Mucosa of descending colon (tissue), 3 donors: Measurements from ENCODE around the gene PARD6A. TPM values are rescaled to one million over a fixed set of nuclear protein-coding genes. Genes with fewer than 3 reads are reported as not detected.

Experiments used
- ATAC-seq: fragments of 200-7000 bp; cut with Tn5 transposase; one replicate; pipeline ENCODE4 v1.9.1; 2020; ENCODE audit warnings: mild to moderate bottlenecking, moderate library complexity
- DNase-seq, 3 donors: peaks; one replicate each; pipeline ENCODE4 v3.0.0-alpha.2; 2020
- H3K36me3 ChIP-seq: fragments of 200-600 bp; one replicate; pipeline ENCODE4 v1.8.0; 2021; ENCODE audit warnings: low read depth, mild to moderate bottlenecking
- H3K4me1 ChIP-seq: fragments of 200-600 bp; one replicate; pipeline ENCODE4 v1.8.0; 2021; ENCODE audit warnings: low read depth, mild to moderate bottlenecking
- H3K4me3 ChIP-seq: fragments of 200-600 bp; one replicate; pipeline ENCODE4 v1.8.0; 2021; ENCODE audit warnings: mild to moderate bottlenecking
- H3K9me3 ChIP-seq: fragments of 200-600 bp; one replicate; pipeline ENCODE4 v1.8.0; 2021; ENCODE audit warnings: mild to moderate bottlenecking
- intact Hi-C, 2 donors: fragments of 100-400 bp; cut with DNase I in 1 of 2; cut with micrococcal nuclease in 1 of 2; formaldehyde crosslinking; loops; one replicate each; pipeline versions ENCODE4 v1.11.0 to v1.11.1; 2022; cut with DNase I, micrococcal nuclease
- total RNA-seq, 3 donors: library from RNA; stranded (reverse); fragmentation: NEBNext Ultra II Directional in 2 of 3; extraction: Animal tissue kit (Norgen Biotek cat#: 25700) in 2 of 3; gene quantifications; one replicate each; pipeline versions ENCODE4 v1.2.1 to v1.2.4, GENCODE V29; 2021 to 2023
- TF ChIP-seq, protein P1 (sequence below): fragments of 200-600 bp; IDR thresholded peaks from one replicate; pipeline ENCODE4 v1.8.0; 2022; ENCODE audit warnings: antibody characterized with exemption, mild to moderate bottlenecking
- donor health status: DM: no; HTN: no; CAD: no; lungs with moderate emphysema.
- donor health status: DM: no; HTN: no; CAD: no.
- donor health status: DM: no; HTN: yes; CAD: no.

Gene PARD6A
- total RNA-seq, 3 donors from 2014 or later: 2.3 to 9.1 (median 3.7) TPM

DNA sequence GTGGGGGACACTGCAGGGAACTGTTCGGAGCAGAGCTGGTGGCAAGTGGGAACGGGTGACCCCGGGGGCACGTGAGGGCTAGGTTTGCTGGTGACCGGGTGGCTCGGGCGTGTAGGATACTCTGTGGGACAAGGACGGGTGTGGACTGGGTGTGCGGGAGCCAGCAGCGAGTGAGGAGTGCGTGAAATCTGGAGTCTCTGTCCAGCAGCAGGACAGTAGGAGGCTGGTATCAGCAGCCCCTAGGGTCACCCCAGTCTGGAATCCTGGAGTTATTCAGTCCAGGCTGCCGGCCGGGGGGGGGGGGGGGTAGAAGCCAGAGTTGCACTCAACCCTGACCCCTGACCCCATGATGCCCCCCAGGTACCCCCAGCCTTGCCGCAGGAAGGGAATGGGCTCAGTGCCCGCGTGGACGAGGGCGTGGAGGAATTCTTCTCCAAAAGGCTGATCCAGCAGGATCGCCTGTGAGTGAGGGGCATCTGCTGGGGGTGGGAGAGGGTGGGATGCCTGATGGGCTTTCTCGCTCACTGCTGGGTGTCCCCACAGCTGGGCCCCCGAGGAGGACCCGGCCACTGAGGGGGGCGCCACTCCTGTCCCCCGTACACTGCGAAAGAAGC lies 6.9 kb upstream of the PARD6A start:
- TF ChIP-seq, protein P1, sequence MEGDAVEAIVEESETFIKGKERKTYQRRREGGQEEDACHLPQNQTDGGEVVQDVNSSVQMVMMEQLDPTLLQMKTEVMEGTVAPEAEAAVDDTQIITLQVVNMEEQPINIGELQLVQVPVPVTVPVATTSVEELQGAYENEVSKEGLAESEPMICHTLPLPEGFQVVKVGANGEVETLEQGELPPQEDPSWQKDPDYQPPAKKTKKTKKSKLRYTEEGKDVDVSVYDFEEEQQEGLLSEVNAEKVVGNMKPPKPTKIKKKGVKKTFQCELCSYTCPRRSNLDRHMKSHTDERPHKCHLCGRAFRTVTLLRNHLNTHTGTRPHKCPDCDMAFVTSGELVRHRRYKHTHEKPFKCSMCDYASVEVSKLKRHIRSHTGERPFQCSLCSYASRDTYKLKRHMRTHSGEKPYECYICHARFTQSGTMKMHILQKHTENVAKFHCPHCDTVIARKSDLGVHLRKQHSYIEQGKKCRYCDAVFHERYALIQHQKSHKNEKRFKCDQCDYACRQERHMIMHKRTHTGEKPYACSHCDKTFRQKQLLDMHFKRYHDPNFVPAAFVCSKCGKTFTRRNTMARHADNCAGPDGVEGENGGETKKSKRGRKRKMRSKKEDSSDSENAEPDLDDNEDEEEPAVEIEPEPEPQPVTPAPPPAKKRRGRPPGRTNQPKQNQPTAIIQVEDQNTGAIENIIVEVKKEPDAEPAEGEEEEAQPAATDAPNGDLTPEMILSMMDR: no peak
- intact Hi-C loops: no loop called here
- H3K36me3 ChIP-seq: no peaks in the 10 kb centered on the region

DNA sequence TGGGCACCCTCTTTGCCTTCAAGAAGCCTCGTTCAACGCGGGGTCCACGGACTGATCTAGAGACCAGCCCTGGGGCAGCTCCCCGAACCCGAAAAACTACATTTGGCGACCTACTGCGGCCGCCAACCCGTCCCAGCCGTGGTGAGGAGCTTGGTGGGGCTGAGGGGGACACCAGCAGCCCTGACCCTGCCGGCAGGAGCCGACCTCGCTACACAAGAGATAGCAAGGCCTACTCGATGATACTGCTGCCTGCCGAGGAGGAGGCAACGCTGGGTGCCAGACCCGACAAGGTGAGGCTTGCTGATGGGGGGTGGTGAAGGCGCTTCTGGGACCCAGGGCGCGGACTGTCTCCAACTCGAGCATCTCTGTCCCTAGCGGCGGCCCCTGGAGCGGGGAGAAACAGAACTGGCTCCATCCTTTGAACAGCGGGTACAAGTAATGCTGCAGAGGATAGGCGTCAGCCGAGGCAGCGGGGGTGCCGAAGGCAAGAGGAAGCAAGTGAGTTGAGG lies 6.3 kb upstream of the PARD6A start:
- Histone ChIP-seq H3K9me3 (no peaks in the 10 kb centered on the region), H3K4me1 (peaks cover 11% of the 10 kb centered on the region), H3K36me3 (no peaks in the 10 kb centered on the region), H3K4me3 (no peak overlapping the region)
- intact Hi-C loops: no loop called here
- DNase-seq (no peak), ATAC-seq (no peak)
- TF ChIP-seq, protein P1: no peak

More for the DNA sequence above, 6.9 kb upstream of the PARD6A start:
- DNase-seq (no peak), ATAC-seq (no peak)
- Histone ChIP-seq H3K4me3 (no peak overlapping the region), H3K9me3 (no peaks in the 10 kb centered on the region), H3K4me1 (peaks cover 6% of the 10 kb centered on the region)

DNA sequence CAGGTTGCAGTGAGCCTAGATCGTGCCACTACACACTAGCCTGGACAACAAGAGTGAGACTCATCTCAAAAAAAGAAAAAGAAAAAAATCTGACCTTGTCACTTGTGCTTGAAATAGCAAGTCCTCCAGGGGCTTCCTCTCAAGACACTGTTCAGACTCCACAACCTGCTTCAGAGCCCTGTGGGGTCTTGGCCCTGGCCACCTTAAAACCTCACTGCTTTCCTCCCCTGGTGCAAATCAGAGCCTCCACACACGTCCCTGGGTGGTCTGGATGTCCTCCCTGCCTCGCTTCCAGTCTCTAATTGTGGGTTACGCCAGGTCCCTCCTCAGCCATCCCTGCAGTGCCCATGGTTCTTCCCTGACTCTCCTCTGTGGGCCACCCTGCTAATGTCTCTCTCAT lies 5.4 kb upstream of the PARD6A start:
- Histone ChIP-seq H3K4me1 (peaks cover 13% of the 10 kb centered on the region), H3K36me3 (no peaks in the 10 kb centered on the region), H3K9me3 (no peaks in the 10 kb centered on the region), H3K4me3 (no peak overlapping the region)
- ATAC-seq (no peak), DNase-seq (no peak)
- TF ChIP-seq, protein P1: no peak
- intact Hi-C loops: no loop called here

GRCh38 chr16:67656344-67657016 lies 4.3 kb upstream of the PARD6A start:
- TF ChIP-seq, protein P1: no peak
- H3K4me3 ChIP-seq: no peak overlapping the region
- DNase-seq (peak in 1 of 3 donors; percentile 21), ATAC-seq (no peak)
- no peaks in the 10 kb centered on the region for H3K9me3 ChIP-seq
- peaks cover 19% of the 10 kb centered on the region for H3K4me1 ChIP-seq
- intact Hi-C loops: no loop called here
- no peaks in the 10 kb centered on the region for H3K36me3 ChIP-seq

DNA sequence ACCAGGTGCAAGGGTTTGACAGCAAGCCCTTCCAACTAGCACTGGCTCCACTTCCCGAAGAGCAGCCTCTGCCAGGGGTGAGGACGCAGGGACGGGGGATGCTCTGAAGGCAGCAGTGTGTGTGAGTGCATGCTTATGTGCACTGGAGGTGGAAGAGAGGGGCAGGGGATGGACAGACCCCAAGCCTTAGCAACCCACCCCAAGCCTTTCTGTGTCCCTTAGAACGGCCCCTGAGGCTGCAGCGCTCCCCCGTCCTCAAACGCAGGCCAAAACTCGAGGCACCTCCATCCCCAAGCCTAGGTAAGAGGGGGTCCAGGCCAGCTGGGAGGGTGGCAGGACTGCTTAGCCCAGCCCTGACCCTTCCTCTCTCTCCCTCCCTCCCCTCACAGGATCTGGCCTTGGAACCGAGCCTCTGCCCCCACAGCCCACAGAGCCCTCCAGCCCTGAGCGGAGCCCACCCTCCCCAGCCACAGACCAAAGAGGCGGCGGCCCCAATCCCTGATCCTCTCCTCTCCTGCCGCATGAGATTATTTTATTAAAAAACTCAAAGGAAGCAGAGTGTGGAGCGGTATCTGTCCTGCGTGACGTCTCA lies 3.6 kb upstream of the PARD6A start:
- Histone ChIP-seq H3K4me1 (peaks cover 19% of the 10 kb centered on the region), H3K36me3 (no peaks in the 10 kb centered on the region), H3K9me3 (no peaks in the 10 kb centered on the region), H3K4me3 (no peak overlapping the region)
- DNase-seq (no peak), ATAC-seq (no peak)
- intact Hi-C loops: no loop called here
- TF ChIP-seq, protein P1: no peak
